ENCODE results near the gene AFDN.

AFDN gene

DNA sequence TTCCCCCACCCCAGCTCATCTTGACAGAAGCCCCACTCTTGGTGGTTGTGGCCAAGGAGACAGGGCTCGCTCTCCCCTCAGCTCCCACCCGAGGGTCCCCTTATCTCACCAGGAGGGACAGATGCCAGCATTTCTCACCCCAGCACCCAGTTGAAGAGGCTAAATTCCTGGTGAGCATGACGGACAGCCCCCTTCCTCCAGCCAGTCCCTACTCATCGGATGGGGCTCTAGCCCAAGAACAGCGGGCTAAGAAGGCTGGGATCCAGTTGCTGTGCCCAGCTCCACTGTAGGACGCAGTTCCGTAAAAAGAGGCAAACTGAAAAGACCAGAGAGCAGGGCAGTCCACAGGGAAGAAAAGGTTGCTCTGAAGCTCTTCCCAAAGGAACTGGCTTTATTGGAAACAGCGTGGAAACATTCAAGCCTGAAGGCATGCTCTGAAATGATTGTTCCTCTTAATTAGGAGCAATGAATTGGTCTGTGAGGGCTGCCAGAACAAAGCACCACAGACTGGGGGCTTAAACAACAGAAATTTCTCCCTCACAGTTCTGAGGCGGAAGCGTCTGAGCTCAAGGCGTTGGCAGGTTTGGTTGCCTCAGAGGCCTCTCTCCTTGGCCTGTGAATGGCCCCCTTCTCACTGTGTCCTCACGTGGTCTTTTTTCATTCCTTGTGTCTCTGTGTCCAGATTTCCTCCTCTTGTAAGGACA lies 152.9 kb downstream of the AFDN start:
- no peak overlapping the region for H3K4me3 ChIP-seq (ENCODE audit: control insufficient read depth, low read depth, low read length)
- TF ChIP-seq, protein P1, sequence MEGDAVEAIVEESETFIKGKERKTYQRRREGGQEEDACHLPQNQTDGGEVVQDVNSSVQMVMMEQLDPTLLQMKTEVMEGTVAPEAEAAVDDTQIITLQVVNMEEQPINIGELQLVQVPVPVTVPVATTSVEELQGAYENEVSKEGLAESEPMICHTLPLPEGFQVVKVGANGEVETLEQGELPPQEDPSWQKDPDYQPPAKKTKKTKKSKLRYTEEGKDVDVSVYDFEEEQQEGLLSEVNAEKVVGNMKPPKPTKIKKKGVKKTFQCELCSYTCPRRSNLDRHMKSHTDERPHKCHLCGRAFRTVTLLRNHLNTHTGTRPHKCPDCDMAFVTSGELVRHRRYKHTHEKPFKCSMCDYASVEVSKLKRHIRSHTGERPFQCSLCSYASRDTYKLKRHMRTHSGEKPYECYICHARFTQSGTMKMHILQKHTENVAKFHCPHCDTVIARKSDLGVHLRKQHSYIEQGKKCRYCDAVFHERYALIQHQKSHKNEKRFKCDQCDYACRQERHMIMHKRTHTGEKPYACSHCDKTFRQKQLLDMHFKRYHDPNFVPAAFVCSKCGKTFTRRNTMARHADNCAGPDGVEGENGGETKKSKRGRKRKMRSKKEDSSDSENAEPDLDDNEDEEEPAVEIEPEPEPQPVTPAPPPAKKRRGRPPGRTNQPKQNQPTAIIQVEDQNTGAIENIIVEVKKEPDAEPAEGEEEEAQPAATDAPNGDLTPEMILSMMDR (IDR thresholded peaks at IDR 0.05; ENCODE audit: control insufficient read depth, insufficient read depth, low read depth, low read length, missing control alignments) = no peak

GRCh38 chr6:167980911-167981580 lies 154.3 kb downstream of the AFDN start:
- TF ChIP-seq, protein P1 (IDR thresholded peaks at IDR 0.05; ENCODE audit: control insufficient read depth, insufficient read depth, low read depth, low read length, missing control alignments) = no peak
- H3K4me3 ChIP-seq (ENCODE audit: control insufficient read depth, low read depth, low read length) = no peak overlapping the region
- no peak for DNase-seq (ENCODE audit: low read depth)

More for the DNA sequence above, 152.9 kb downstream of the AFDN start:
- no peak for DNase-seq (ENCODE audit: low read depth)

GRCh38 chr6:167981916-167982462 lies 155.3 kb downstream of the AFDN start:
- DNase-seq (ENCODE audit: low read depth) = no peak
- H3K4me3 ChIP-seq (ENCODE audit: control insufficient read depth, low read depth, low read length) = no peak overlapping the region
- TF ChIP-seq, protein P1 (IDR thresholded peaks at IDR 0.05; ENCODE audit: control insufficient read depth, insufficient read depth, low read depth, low read length, missing control alignments) = no peak

GRCh38 chr6:167984144-167984719 lies 157.5 kb downstream of the AFDN start:
- TF ChIP-seq, protein P1 (IDR thresholded peaks at IDR 0.05; ENCODE audit: control insufficient read depth, insufficient read depth, low read depth, low read length, missing control alignments) = no peak
- DNase-seq (ENCODE audit: low read depth) = no peak

DNA sequence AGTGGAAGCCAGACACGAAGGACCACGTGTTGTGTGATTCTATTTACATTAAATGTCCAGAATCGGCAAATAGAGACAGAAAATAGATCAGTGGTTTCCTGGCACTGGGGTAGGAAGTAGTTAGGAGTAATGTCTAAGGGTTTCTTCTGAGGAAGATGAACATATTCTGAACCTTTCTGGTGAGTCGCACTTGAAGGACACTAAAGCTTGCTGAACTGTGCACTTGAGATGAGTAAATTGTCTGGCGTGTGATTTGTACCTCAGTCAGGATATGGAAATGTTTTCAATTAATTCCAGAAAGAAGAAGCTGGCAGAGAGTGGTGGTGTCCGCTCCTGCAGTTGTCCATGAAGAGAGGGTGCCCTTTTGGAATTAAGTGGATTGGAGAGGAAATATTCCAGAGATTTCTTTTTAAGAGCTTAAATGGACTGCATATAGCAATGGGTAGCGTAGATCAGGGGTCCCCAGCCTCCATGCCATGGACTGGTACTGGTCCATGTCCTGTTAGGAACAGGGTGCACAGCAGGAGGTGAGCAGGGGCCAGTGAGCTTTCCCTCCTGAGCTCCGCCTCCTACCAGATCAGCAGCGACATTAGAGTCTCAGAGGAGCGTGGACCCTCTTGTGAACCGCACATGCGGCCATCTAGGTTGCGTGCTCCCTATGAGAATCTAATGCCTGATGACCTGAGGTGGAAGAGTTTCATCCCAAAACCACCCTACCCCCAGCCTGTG lies 158.3 kb downstream of the AFDN start:
- DNase-seq (ENCODE audit: low read depth) = no peak
- TF ChIP-seq, protein P1 (IDR thresholded peaks at IDR 0.05; ENCODE audit: control insufficient read depth, insufficient read depth, low read depth, low read length, missing control alignments) = no peak
- no peak overlapping the region for H3K4me3 ChIP-seq (ENCODE audit: control insufficient read depth, low read depth, low read length)

More at GRCh38 chr6:167984144-167984719, 157.5 kb downstream of the AFDN start:
- H3K4me3 ChIP-seq (ENCODE audit: control insufficient read depth, low read depth, low read length) = no peak overlapping the region

Measured in AG09309 (cell line).